ENCODE measurements around the gene REG3A.

REG3A gene

GRCh38 chr2:79159653-79160052 lies at the start of gene REG3A:
Gene REG3A, minus strand, starts transcription at chr2:79159753. Its CDS starts 348 bp downstream, at chr2:79159405.
- Histone ChIP-seq H3K9ac (ENCODE audit: low read depth, low read length) (no peak within 1 kb of the TSS), H3K9me3 (ENCODE audit: control insufficient read depth, insufficient read depth, low read length) (no peaks in the 10 kb centered on the region), H3K36me3 (ENCODE audit: insufficient read depth, low read length) (no peaks in the 10 kb centered on the region), H3K4me1 (ENCODE audit: insufficient read depth, low read length) (no peaks in the 10 kb centered on the region)

DNA sequence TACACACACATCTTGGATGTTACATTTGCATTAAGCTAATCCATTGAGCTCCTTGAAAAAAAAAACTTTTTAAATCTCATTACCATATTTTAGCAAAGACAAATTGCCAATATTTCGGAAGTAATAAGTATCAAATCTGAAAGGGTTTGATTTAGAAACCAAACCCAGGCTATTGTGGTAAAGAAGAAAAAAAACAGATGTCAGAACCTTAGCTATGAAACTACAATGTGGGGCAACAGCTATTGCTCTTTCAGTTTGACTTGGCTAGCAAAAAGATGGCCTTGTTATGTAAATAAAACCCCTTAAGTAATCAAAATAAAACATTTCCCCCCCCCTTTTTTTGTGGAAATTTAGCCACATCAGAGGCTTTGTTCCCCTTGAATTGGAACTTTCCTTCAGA lies 41.2 kb upstream of the REG3A start:
- Histone ChIP-seq H3K9me3 (ENCODE audit: control insufficient read depth, insufficient read depth, low read length) (no peaks in the 10 kb centered on the region), H3K4me1 (ENCODE audit: insufficient read depth, low read length) (peaks cover 30% of the 10 kb centered on the region; the same call in 1 of the 2 replicates), H3K9ac (ENCODE audit: low read depth, low read length) (no peak overlapping the region), H3K36me3 (ENCODE audit: insufficient read depth, low read length) (no peaks in the 10 kb centered on the region)

GRCh38 chr2:79191816-79192215 lies 32.3 kb upstream of the REG3A start:
- H3K9me3 ChIP-seq (ENCODE audit: control insufficient read depth, insufficient read depth, low read length): no peaks in the 10 kb centered on the region
- no peak overlapping the region for H3K9ac ChIP-seq (ENCODE audit: low read depth, low read length)
- H3K4me1 ChIP-seq (ENCODE audit: insufficient read depth, low read length): peaks cover 6% of the 10 kb centered on the region; the same call in 1 of the 2 replicates
- H3K36me3 ChIP-seq (ENCODE audit: insufficient read depth, low read length): no peaks in the 10 kb centered on the region

- Histone ChIP-seq H3K9ac (ENCODE audit: low read depth, low read length) (no peak overlapping the region), H3K4me1 (ENCODE audit: insufficient read depth, low read length) (peaks cover 6% of the 10 kb centered on the region; the same call in 1 of the 2 replicates), H3K36me3 (ENCODE audit: insufficient read depth, low read length) (no peaks in the 10 kb centered on the region), H3K9me3 (ENCODE audit: control insufficient read depth, insufficient read depth, low read length) (no peaks in the 10 kb centered on the region)
These were observed 31.5 kb upstream of the REG3A start for GRCh38 chr2:79191081-79191480.

DNA sequence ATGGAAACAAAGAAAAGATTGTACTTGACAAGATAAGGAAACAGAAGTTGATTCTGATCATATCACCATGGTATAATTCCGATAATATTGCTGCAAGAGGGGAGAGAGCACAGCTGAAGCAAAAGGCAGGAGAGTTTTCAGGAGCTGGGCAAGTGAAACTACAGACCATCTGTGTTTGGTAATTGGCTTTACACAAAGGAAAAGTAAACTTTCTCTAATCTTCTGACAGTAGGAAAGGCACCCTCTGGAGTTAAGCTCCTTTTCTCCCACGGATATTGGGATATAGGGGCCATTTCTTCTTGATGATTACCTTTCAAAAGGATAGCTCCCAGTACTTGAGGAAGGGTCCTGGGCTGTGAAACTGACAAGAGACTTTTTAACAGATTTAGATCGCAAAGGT lies 29.9 kb upstream of the REG3A start:
- Histone ChIP-seq H3K9ac (ENCODE audit: low read depth, low read length) (no peak overlapping the region), H3K36me3 (ENCODE audit: insufficient read depth, low read length) (no peaks in the 10 kb centered on the region), H3K9me3 (ENCODE audit: control insufficient read depth, insufficient read depth, low read length) (no peaks in the 10 kb centered on the region), H3K4me1 (ENCODE audit: insufficient read depth, low read length) (no peaks in the 10 kb centered on the region)

DNA sequence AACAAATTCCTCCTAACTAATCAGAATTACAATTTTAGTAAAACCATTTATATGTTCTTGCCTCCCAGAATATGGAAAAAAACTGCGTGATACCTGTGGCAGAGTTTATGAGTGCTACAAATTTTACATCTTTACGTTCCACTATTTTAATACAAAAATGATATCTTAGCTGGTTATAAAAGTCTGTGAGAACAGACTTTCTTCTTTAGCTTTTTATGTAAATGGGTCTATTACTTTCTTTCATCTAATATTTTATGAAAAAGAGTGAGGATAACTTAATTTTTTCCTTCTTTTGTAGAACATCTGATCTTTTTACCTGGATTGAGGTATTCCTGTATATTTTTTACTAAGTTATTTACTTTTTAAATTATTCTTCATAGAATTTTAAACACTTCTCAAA lies 22.1 kb upstream of the REG3A start:
- H3K4me1 ChIP-seq (ENCODE audit: insufficient read depth, low read length): no peaks in the 10 kb centered on the region
- no peaks in the 10 kb centered on the region for H3K36me3 ChIP-seq (ENCODE audit: insufficient read depth, low read length)
- H3K9me3 ChIP-seq (ENCODE audit: control insufficient read depth, insufficient read depth, low read length): peaks cover 2% of the 10 kb centered on the region
- no peak overlapping the region for H3K9ac ChIP-seq (ENCODE audit: low read depth, low read length)

- Histone ChIP-seq H3K9me3 (ENCODE audit: control insufficient read depth, insufficient read depth, low read length) (peaks cover 2% of the 10 kb centered on the region), H3K9ac (ENCODE audit: low read depth, low read length) (no peak overlapping the region), H3K4me1 (ENCODE audit: insufficient read depth, low read length) (no peaks in the 10 kb centered on the region), H3K36me3 (ENCODE audit: insufficient read depth, low read length) (no peaks in the 10 kb centered on the region)
These were observed 20.5 kb upstream of the REG3A start for GRCh38 chr2:79180092-79180491.

GRCh38 chr2:79179036-79179435 lies 19.5 kb upstream of the REG3A start:
- H3K4me1 ChIP-seq (ENCODE audit: insufficient read depth, low read length): no peaks in the 10 kb centered on the region

GRCh38 chr2:79178076-79178674 lies 18.6 kb upstream of the REG3A start:
- Histone ChIP-seq H3K36me3 (ENCODE audit: insufficient read depth, low read length) (no peaks in the 10 kb centered on the region), H3K9ac (ENCODE audit: low read depth, low read length) (no peak overlapping the region), H3K9me3 (ENCODE audit: control insufficient read depth, insufficient read depth, low read length) (peaks cover 2% of the 10 kb centered on the region), H3K4me1 (ENCODE audit: insufficient read depth, low read length) (no peaks in the 10 kb centered on the region)

More at GRCh38 chr2:79179036-79179435, 19.5 kb upstream of the REG3A start:
- H3K9me3 ChIP-seq (ENCODE audit: control insufficient read depth, insufficient read depth, low read length): peaks cover 2% of the 10 kb centered on the region
- H3K36me3 ChIP-seq (ENCODE audit: insufficient read depth, low read length): no peaks in the 10 kb centered on the region
- H3K9ac ChIP-seq (ENCODE audit: low read depth, low read length): no peak overlapping the region

- H3K4me1 ChIP-seq (ENCODE audit: insufficient read depth, low read length): no peaks in the 10 kb centered on the region
- H3K9ac ChIP-seq (ENCODE audit: low read depth, low read length): no peak overlapping the region
- no peaks in the 10 kb centered on the region for H3K9me3 ChIP-seq (ENCODE audit: control insufficient read depth, insufficient read depth, low read length)
- H3K36me3 ChIP-seq (ENCODE audit: insufficient read depth, low read length): no peaks in the 10 kb centered on the region
These were observed 11.9 kb upstream of the REG3A start for GRCh38 chr2:79171348-79171958.

- no peaks in the 10 kb centered on the region for H3K36me3 ChIP-seq (ENCODE audit: insufficient read depth, low read length)
- no peaks in the 10 kb centered on the region for H3K4me1 ChIP-seq (ENCODE audit: insufficient read depth, low read length)
- H3K9ac ChIP-seq (ENCODE audit: low read depth, low read length): no peak overlapping the region
- no peaks in the 10 kb centered on the region for H3K9me3 ChIP-seq (ENCODE audit: control insufficient read depth, insufficient read depth, low read length)
These were observed 3.2 kb upstream of the REG3A start for GRCh38 chr2:79162801-79163200.

DNA sequence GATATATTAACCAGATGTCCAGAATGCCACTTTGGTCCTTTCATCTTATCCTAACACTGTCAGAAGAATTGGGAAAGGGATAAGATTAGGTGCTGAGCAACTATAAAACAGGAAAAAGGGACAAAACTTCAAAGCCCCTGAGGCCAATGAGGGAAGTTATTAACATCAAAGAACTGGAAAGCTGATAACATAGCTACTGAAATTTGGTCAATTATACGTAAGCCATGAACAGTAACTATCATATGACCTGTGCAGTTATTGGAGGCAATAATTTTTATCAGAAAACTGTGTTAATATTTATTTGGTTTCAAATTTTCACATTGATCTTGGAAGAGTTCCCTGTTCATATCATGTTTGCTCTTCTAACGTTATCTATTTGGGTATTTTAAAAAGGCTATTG lies 2.6 kb upstream of the REG3A start:
- H3K9me3 ChIP-seq (ENCODE audit: control insufficient read depth, insufficient read depth, low read length): no peaks in the 10 kb centered on the region

DNA sequence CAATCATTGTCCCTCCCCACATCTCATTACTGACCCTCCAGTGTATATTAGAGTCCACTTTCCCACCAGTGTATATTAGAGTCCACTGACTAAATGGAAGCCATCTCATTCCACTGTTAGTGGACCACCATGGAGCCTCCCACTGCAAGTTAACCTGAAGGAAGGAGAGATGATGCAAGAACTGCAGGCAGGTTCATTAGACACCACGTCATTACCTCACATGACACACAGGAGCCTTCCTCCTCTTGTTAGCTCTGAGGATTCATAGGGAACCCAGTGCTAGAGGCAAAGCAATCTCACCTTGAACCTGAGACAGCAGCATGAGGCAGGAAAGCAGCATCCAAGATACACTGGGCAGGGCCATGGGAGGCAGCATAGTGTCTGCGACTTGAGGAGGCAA lies 523 bp downstream of the REG3A start:
- no peaks in the 10 kb centered on the region for H3K36me3 ChIP-seq (ENCODE audit: insufficient read depth, low read length)
- H3K9ac ChIP-seq (ENCODE audit: low read depth, low read length): no peak overlapping the region
- H3K4me1 ChIP-seq (ENCODE audit: insufficient read depth, low read length): no peaks in the 10 kb centered on the region
- no peaks in the 10 kb centered on the region for H3K9me3 ChIP-seq (ENCODE audit: control insufficient read depth, insufficient read depth, low read length)

More for the DNA sequence above, 2.6 kb upstream of the REG3A start:
- H3K4me1 ChIP-seq (ENCODE audit: insufficient read depth, low read length): no peaks in the 10 kb centered on the region
- H3K36me3 ChIP-seq (ENCODE audit: insufficient read depth, low read length): no peaks in the 10 kb centered on the region
- H3K9ac ChIP-seq (ENCODE audit: low read depth, low read length): no peak overlapping the region

GRCh38 chr2:79155826-79156476 lies 3.6 kb downstream of the REG3A start:
- no peak overlapping the region for H3K9ac ChIP-seq (ENCODE audit: low read depth, low read length)
- H3K36me3 ChIP-seq (ENCODE audit: insufficient read depth, low read length): no peaks in the 10 kb centered on the region
- no peaks in the 10 kb centered on the region for H3K4me1 ChIP-seq (ENCODE audit: insufficient read depth, low read length)
- H3K9me3 ChIP-seq (ENCODE audit: control insufficient read depth, insufficient read depth, low read length): no peaks in the 10 kb centered on the region

- H3K36me3 ChIP-seq (ENCODE audit: insufficient read depth, low read length): no peaks in the 10 kb centered on the region
- H3K9ac ChIP-seq (ENCODE audit: low read depth, low read length): no peak overlapping the region
- no peaks in the 10 kb centered on the region for H3K9me3 ChIP-seq (ENCODE audit: control insufficient read depth, insufficient read depth, low read length)
- no peaks in the 10 kb centered on the region for H3K4me1 ChIP-seq (ENCODE audit: insufficient read depth, low read length)
These were observed 20.1 kb downstream of the REG3A start for GRCh38 chr2:79139423-79139822.

Measured in ES-I3 (cell line).